ENCODE data around the gene DNAI2. TPM values are rescaled to one million over a fixed set of nuclear protein-coding genes. Genes with fewer than 3 reads are reported as not detected.

The DNAI2 gene
- total RNA-seq, 1 donor from 2014 or later: not detected

GRCh38 chr17:74362810-74363498 is 88.9 kb downstream of the DNAI2 start:
- Histone ChIP-seq H3K36me3 (no peaks in the 10 kb centered on the region), H3K27me3 (peaks cover 38% of the 10 kb centered on the region), H3K4me1 (no peaks in the 10 kb centered on the region), H3K27ac (no peak overlapping the region), H3K9me3 (no peaks in the 10 kb centered on the region), H3K4me3 (no peak overlapping the region)
- TF ChIP-seq CTCF (IDR thresholded peaks at IDR 0.05): no peak
- no peak for DNase-seq
- intact Hi-C loops (cut with DNase I): no loop called here
- no peak for ATAC-seq

Other genes with a start within 250 kb of the DNAI2 start
- 659 TPM for gene RPL38, start 70.6 kb upstream of the DNAI2 start, total RNA-seq
- 7.4 TPM for gene TTYH2, start 60.7 kb upstream of the DNAI2 start, total RNA-seq
- gene KIF19, start 52.0 kb downstream of the DNAI2 start, total RNA-seq: 0.23 TPM
- not detected for gene BTBD17, start 87.6 kb downstream of the DNAI2 start, total RNA-seq
- gene GPR142, start 93.3 kb downstream of the DNAI2 start, total RNA-seq: not detected
- gene GPRC5C, start 157.9 kb downstream of the DNAI2 start, total RNA-seq: 48.6 TPM
- 17.5 TPM for gene CD300A, start 192.4 kb downstream of the DNAI2 start, total RNA-seq